SK-N-SH (cell line): Measurements from ENCODE around the gene GAS6. TPM values are rescaled to one million over a fixed set of nuclear protein-coding genes. Genes with fewer than 3 reads are reported as not detected.

ENCODE experiments used
- CTCF ChIA-PET: fragments of 300-600, 350-600 bp; formaldehyde crosslinking; extraction: SDS; loops from one replicate; lab custom pipeline; 2021; lab: Yijun Ruan, JAX
- POLR2A ChIA-PET: fragments of 350-600 bp; sonication (Branson Sonifier 250); formaldehyde crosslinking; extraction: SDS; loops from one replicate; lab custom pipeline; 2020; ENCODE audit warnings: antibody characterized with exemption, inconsistent platforms; lab: Yijun Ruan, JAX
- DNase-seq: peaks from one replicate; pipeline ENCODE4 v3.0.0; 2012
- H2AFZ ChIP-seq: fragments of 200-600 bp; sonication (generic); 2 replicates; pipeline ENCODE4 v1.8.1; 2016; ENCODE audit warnings: antibody characterized with exemption, mild to moderate bottlenecking, low read depth
- H3F3A ChIP-seq: fragments of 200-600 bp; sonication (generic); replicated peaks from 2 replicates; pipeline ENCODE3; 2016; ENCODE audit warnings: antibody characterized with exemption, mild to moderate bottlenecking; ENCODE audit not compliant: insufficient read depth
- H3K27ac ChIP-seq, 2 experiments: fragments of 200-500 bp in 1 of 2; fragments of 200-600 bp in 1 of 2; sonication (Bioruptor generic) in 1 of 2; sonication (generic), shearing (Covaris generic) in 1 of 2; 2 replicates each; pipeline versions ENCODE4 v1.5.1 to v1.6.1; 2014 to 2016; ENCODE audit warnings: low read depth in 2 of 2, inconsistent platforms in 1 of 2, low read length in 1 of 2, mild to moderate bottlenecking in 1 of 2, mixed read lengths in 1 of 2
- H3K27me3 ChIP-seq: fragments of 200-600 bp; sonication (generic), shearing (Covaris generic); 2 replicates; pipeline ENCODE4 v1.6.1; 2016; ENCODE audit warnings: mixed run types; ENCODE audit not compliant: insufficient read depth
- H3K36me3 ChIP-seq, 2 experiments: fragments of 200-500 bp in 1 of 2; fragments of 200-600 bp in 1 of 2; sonication (Bioruptor generic) in 1 of 2; sonication (generic) in 1 of 2; replicated peaks in 1 of 2; 2 replicates each; pipeline versions ENCODE3 to v1.5.1; 2014 to 2016; ENCODE audit warnings: low read length in 1 of 2, mild to moderate bottlenecking in 1 of 2; ENCODE audit not compliant: insufficient read depth in 2 of 2, control insufficient read depth in 1 of 2
- H3K4me1 ChIP-seq, 2 experiments: fragments of 200-500 bp in 1 of 2; fragments of 200-600 bp in 1 of 2; sonication (Bioruptor generic) in 1 of 2; sonication (generic), shearing (Covaris generic) in 1 of 2; 2 replicates each; pipeline versions ENCODE4 v1.5.1 to v1.6.1; 2014 to 2016; ENCODE audit warnings: low read depth in 1 of 2, low read length in 1 of 2, mixed run types in 1 of 2; ENCODE audit not compliant: insufficient read depth in 2 of 2, control insufficient read depth in 1 of 2
- H3K4me2 ChIP-seq: fragments of 200-600 bp; sonication (generic), shearing (Covaris generic); 2 replicates; pipeline ENCODE4 v1.6.1; 2017; ENCODE audit warnings: mixed run types
- H3K4me3 ChIP-seq, 2 experiments: fragments of 200-500 bp in 1 of 2; fragments of 200-600 bp in 1 of 2; sonication (Bioruptor generic) in 1 of 2; sonication (generic), shearing (Covaris generic) in 1 of 2; 2 replicates each; pipeline versions ENCODE4 v1.5.1 to v1.8.1; 2014 to 2016; ENCODE audit warnings: low read depth in 2 of 2, inconsistent platforms in 1 of 2, low read length in 1 of 2, mild to moderate bottlenecking in 1 of 2, mixed read lengths in 1 of 2, moderate library complexity in 1 of 2
- H3K79me2 ChIP-seq: fragments of 200-600 bp; sonication (generic); 2 replicates; pipeline ENCODE4 v1.8.1; 2017; ENCODE audit warnings: mild to moderate bottlenecking; ENCODE audit not compliant: insufficient read depth
- H3K9ac ChIP-seq: fragments of 200-600 bp; sonication (generic); 2 replicates; pipeline ENCODE4 v1.6.1; 2017; ENCODE audit warnings: mixed run types
- H3K9me2 ChIP-seq: fragments of 200-600 bp; sonication (generic); 2 replicates; pipeline ENCODE4 v1.6.1; 2017; ENCODE audit warnings: mixed run types
- H3K9me3 ChIP-seq: fragments of 200-600 bp; sonication (generic); 2 replicates; pipeline ENCODE4 v1.6.1; 2017; ENCODE audit warnings: mixed run types, mild to moderate bottlenecking, moderate library complexity
- H4K20me1 ChIP-seq: fragments of 200-600 bp; sonication (generic); 2 replicates; pipeline ENCODE4 v1.6.1; 2017; ENCODE audit warnings: mild to moderate bottlenecking, mixed run types; ENCODE audit not compliant: insufficient read depth
- ELF1 ChIP-seq: IDR thresholded peaks from 2 replicates; pipeline ENCODE4 v1.4.0; 2012
- EZH2phosphoT487 ChIP-seq: fragments of 200-600 bp; sonication (generic); IDR thresholded peaks from 2 replicates; pipeline ENCODE4 v1.6.1; 2017; ENCODE audit warnings: low read depth, mixed run types, mild to moderate bottlenecking, antibody characterized with exemption, moderate library complexity, borderline replicate concordance
- FOXM1 ChIP-seq: IDR thresholded peaks from 2 replicates; pipeline ENCODE4 v1.4.0; 2012; ENCODE audit warnings: low read depth, mild to moderate bottlenecking
- GATA2 ChIP-seq: sonication (generic); formaldehyde crosslinking; IDR thresholded peaks from 2 replicates; pipeline ENCODE4 v1.5.0; 2020; ENCODE audit warnings: mild to moderate bottlenecking, missing genetic modification reagents
- JUND ChIP-seq: IDR thresholded peaks from 2 replicates; pipeline ENCODE4 v1.4.0; 2012
- MEF2A ChIP-seq: IDR thresholded peaks from 2 replicates; pipeline ENCODE4 v1.4.0; 2012; ENCODE audit warnings: low read depth, borderline replicate concordance
- MXI1 ChIP-seq: IDR thresholded peaks from 2 replicates; pipeline ENCODE4 v1.6.1; 2012; ENCODE audit warnings: mild to moderate bottlenecking, low read depth, low read length, improper control_type of control experiment
- RCOR1 ChIP-seq: fragments of 150-350 bp; IDR thresholded peaks from 2 replicates; pipeline ENCODE4 v1.6.1; 2017; ENCODE audit warnings: antibody characterized with exemption, low read length
- SMC3 ChIP-seq: IDR thresholded peaks from 2 replicates; pipeline ENCODE4 v1.6.1; 2012; ENCODE audit warnings: low read depth, low read length, improper control_type of control experiment
- TAF1 ChIP-seq: IDR thresholded peaks from 2 replicates; pipeline ENCODE4 v1.6.1; 2012; ENCODE audit warnings: low read depth, mild to moderate bottlenecking, low read length, moderate library complexity, borderline replicate concordance
- TCF12 ChIP-seq: IDR thresholded peaks from 2 replicates; pipeline ENCODE4 v1.4.0; 2012
- TEAD4 ChIP-seq: IDR thresholded peaks from 2 replicates; pipeline ENCODE4 v1.4.0; 2012; ENCODE audit warnings: mild to moderate bottlenecking, borderline replicate concordance; ENCODE audit not compliant: insufficient read depth
- YY1 ChIP-seq: IDR thresholded peaks from 2 replicates; pipeline ENCODE4 v1.4.0; 2012; ENCODE audit warnings: low read depth, mild to moderate bottlenecking
- WGBS: methylation state at CpG from one replicate; pipeline ENCODE4 v1.1.6; 2017; ENCODE audit warnings: low lambda C conversion rate; 5-methylcytosine and 5-hydroxymethylcytosine counted together
- polyA plus RNA-seq, 3 experiments: library from polyadenylated mRNA; depleted of rRNA; stranded (reverse); fragments of >200 nt; gene quantifications; 2 replicates each; pipeline ENCODE4 v1.2.3, GENCODE V29; 2012
- TF ChIP-seq, protein P1 (sequence below): fragments of 150-350 bp; IDR thresholded peaks from 2 replicates; pipeline ENCODE4 v1.6.1; 2016; ENCODE audit warnings: mild to moderate bottlenecking, low read depth, low read length
- TF ChIP-seq, protein P2 (sequence below): fragments of 150-350 bp; IDR thresholded peaks from 2 replicates; pipeline ENCODE4 v1.6.1; 2017; ENCODE audit warnings: antibody characterized with exemption, low read length, low read depth, borderline replicate concordance
- TF ChIP-seq, protein P3 (sequence below): IDR thresholded peaks from 2 replicates; pipeline ENCODE4 v1.4.0; 2012; ENCODE audit warnings: low read depth, borderline replicate concordance
- TF ChIP-seq, protein P4 (sequence below): fragments of 200-600 bp; sonication (generic); IDR thresholded peaks from 2 replicates; pipeline ENCODE4 v1.6.1; 2017; ENCODE audit warnings: antibody characterized with exemption, mild to moderate bottlenecking, moderate library complexity
- TF ChIP-seq, protein P5 (sequence below): IDR thresholded peaks from 2 replicates; pipeline ENCODE4 v1.6.1; 2012; ENCODE audit warnings: mild to moderate bottlenecking, low read depth, low read length, moderate library complexity

GAS6 gene
- polyA plus RNA-seq, 1 of the 3 experiments (the other 2 are of a cell fraction) = 380 TPM

DNA sequence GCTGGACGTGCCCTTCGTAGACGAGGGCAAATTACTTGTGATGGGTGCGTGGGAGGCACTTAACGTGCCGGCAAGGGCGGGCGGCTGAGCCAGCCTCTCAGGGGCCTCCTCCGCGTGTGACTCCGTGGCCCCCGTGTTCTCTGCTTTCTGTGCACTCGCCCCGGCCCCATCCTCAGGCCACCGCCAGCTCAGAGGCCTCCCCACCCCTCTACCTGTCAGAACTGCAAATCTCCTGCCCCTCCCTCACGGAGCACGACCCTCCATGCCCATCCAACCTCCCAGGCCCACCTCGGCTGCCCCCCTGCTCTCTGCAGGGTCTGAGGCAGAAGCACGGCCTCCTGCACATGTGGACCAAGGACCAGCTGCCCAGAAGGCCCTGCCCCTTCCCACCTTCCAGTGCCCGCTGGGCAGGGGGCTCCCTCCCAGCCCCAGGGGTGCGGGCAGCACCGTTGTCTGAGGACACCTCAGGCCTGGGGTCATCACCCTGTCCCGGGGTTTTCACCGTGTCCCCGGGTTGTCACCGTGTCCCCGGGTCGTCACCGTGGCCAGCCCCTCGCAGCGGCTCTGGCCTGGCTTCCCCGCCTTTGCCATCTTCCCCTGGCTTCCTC is 60.4 kb downstream of the GAS6 start:
- Histone ChIP-seq H3K4me1 (peaks cover 0 to 15% of the 10 kb centered on the region in 2 experiments; a peak in 1 of 4 replicates), H3K9me2 (no peaks in the 10 kb centered on the region), H2AFZ (no peak overlapping the region), H3F3A (no peaks in the 10 kb centered on the region), H3K27me3 (no peaks in the 10 kb centered on the region), H3K27ac (no peak overlapping the region), H4K20me1 (no peaks in the 10 kb centered on the region), H3K9ac (no peak overlapping the region), H3K79me2 (no peaks in the 10 kb centered on the region), H3K36me3 (no peaks in the 10 kb centered on the region), H3K4me2 (no peak overlapping the region), H3K4me3 (no peak overlapping the region), H3K9me3 (no peaks in the 10 kb centered on the region)
- POLR2A ChIA-PET = no interaction called here
- no peak for DNase-seq
- CTCF ChIA-PET = interaction anchor here (1.2 kb wide), 1 partner anchor 45 kb away, joined by 3 read pairs; the partner anchor contains the start of gene TMEM255B
- 93% methylated on average over 23 of the region's 32 CpGs for WGBS
- TF ChIP-seq RCOR1 = no peak
- no peak for TF ChIP-seq ELF1
- TF ChIP-seq TEAD4 = no peak
- no peak for TF ChIP-seq EZH2phosphoT487
- TF ChIP-seq, protein P1, sequence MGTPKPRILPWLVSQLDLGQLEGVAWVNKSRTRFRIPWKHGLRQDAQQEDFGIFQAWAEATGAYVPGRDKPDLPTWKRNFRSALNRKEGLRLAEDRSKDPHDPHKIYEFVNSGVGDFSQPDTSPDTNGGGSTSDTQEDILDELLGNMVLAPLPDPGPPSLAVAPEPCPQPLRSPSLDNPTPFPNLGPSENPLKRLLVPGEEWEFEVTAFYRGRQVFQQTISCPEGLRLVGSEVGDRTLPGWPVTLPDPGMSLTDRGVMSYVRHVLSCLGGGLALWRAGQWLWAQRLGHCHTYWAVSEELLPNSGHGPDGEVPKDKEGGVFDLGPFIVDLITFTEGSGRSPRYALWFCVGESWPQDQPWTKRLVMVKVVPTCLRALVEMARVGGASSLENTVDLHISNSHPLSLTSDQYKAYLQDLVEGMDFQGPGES = no peak
- TF ChIP-seq FOXM1 = no peak
- TF ChIP-seq, protein P2, sequence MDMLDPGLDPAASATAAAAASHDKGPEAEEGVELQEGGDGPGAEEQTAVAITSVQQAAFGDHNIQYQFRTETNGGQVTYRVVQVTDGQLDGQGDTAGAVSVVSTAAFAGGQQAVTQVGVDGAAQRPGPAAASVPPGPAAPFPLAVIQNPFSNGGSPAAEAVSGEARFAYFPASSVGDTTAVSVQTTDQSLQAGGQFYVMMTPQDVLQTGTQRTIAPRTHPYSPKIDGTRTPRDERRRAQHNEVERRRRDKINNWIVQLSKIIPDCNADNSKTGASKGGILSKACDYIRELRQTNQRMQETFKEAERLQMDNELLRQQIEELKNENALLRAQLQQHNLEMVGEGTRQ = no peak
- no peak for TF ChIP-seq TAF1
- TF ChIP-seq MXI1 = no peak
- TF ChIP-seq, all 33 proteins: peak for 0

DNA sequence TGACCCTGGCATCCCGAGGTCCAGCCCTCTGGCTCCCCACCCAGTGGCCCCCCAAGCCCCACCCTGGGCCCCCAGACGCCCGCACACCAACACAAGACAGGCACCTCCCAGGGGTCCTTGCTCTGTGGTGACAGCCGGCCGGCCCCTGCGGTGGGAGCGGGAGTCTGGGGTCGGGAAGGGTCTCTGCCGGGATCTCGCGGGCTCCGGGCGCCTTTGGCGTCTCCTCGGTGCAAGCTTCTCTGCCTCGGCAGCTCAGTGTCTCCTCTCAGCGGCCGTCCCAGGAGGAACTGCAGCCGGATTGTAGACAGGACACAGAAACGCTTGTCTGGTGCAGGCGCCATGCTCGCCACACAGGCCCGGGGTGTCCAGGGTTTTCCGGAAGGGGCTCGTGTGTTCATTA is 61.1 kb downstream of the GAS6 start:
- DNase-seq = no peak
- H4K20me1 ChIP-seq = no peaks in the 10 kb centered on the region
- 88% methylated on average over 10 of the region's 25 CpGs for WGBS
- H3K36me3 ChIP-seq = no peaks in the 10 kb centered on the region
- no peak overlapping the region for H3K4me3 ChIP-seq
- H3K79me2 ChIP-seq = no peaks in the 10 kb centered on the region
- H3F3A ChIP-seq = no peaks in the 10 kb centered on the region
- H3K27ac ChIP-seq = peak overlapping the region in 1 of 2 experiments; percentile 53; a peak in 2 of 4 replicates
- no peaks in the 10 kb centered on the region for H3K9me3 ChIP-seq
- no peaks in the 10 kb centered on the region for H3K9me2 ChIP-seq
- H3K9ac ChIP-seq = no peak overlapping the region
- no peaks in the 10 kb centered on the region for H3K27me3 ChIP-seq
- no peak overlapping the region for H3K4me2 ChIP-seq
- POLR2A ChIA-PET = no interaction called here
- peaks cover 0 to 15% of the 10 kb centered on the region in 2 experiments; a peak in 1 of 4 replicates for H3K4me1 ChIP-seq
- no peak overlapping the region for H2AFZ ChIP-seq
- CTCF ChIA-PET = interaction anchor here (0.6 to 1.6 kb wide), 6 partner anchors 14 to 78 kb away, joined by 3 to 6 read pairs (median 4); partner anchors contain the start of gene TMEM255B
- TF ChIP-seq MXI1 = no peak
- TF ChIP-seq MEF2A = no peak
- TF ChIP-seq JUND = no peak
- TF ChIP-seq, protein P3, sequence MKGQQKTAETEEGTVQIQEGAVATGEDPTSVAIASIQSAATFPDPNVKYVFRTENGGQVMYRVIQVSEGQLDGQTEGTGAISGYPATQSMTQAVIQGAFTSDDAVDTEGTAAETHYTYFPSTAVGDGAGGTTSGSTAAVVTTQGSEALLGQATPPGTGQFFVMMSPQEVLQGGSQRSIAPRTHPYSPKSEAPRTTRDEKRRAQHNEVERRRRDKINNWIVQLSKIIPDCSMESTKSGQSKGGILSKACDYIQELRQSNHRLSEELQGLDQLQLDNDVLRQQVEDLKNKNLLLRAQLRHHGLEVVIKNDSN = no peak
- TF ChIP-seq YY1 = no peak
- TF ChIP-seq, protein P4, sequence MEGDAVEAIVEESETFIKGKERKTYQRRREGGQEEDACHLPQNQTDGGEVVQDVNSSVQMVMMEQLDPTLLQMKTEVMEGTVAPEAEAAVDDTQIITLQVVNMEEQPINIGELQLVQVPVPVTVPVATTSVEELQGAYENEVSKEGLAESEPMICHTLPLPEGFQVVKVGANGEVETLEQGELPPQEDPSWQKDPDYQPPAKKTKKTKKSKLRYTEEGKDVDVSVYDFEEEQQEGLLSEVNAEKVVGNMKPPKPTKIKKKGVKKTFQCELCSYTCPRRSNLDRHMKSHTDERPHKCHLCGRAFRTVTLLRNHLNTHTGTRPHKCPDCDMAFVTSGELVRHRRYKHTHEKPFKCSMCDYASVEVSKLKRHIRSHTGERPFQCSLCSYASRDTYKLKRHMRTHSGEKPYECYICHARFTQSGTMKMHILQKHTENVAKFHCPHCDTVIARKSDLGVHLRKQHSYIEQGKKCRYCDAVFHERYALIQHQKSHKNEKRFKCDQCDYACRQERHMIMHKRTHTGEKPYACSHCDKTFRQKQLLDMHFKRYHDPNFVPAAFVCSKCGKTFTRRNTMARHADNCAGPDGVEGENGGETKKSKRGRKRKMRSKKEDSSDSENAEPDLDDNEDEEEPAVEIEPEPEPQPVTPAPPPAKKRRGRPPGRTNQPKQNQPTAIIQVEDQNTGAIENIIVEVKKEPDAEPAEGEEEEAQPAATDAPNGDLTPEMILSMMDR = no peak
- TF ChIP-seq, protein P5, sequence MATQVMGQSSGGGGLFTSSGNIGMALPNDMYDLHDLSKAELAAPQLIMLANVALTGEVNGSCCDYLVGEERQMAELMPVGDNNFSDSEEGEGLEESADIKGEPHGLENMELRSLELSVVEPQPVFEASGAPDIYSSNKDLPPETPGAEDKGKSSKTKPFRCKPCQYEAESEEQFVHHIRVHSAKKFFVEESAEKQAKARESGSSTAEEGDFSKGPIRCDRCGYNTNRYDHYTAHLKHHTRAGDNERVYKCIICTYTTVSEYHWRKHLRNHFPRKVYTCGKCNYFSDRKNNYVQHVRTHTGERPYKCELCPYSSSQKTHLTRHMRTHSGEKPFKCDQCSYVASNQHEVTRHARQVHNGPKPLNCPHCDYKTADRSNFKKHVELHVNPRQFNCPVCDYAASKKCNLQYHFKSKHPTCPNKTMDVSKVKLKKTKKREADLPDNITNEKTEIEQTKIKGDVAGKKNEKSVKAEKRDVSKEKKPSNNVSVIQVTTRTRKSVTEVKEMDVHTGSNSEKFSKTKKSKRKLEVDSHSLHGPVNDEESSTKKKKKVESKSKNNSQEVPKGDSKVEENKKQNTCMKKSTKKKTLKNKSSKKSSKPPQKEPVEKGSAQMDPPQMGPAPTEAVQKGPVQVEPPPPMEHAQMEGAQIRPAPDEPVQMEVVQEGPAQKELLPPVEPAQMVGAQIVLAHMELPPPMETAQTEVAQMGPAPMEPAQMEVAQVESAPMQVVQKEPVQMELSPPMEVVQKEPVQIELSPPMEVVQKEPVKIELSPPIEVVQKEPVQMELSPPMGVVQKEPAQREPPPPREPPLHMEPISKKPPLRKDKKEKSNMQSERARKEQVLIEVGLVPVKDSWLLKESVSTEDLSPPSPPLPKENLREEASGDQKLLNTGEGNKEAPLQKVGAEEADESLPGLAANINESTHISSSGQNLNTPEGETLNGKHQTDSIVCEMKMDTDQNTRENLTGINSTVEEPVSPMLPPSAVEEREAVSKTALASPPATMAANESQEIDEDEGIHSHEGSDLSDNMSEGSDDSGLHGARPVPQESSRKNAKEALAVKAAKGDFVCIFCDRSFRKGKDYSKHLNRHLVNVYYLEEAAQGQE = no peak
- no peak for TF ChIP-seq TCF12
- no peak for TF ChIP-seq FOXM1
- no peak for TF ChIP-seq GATA2 (CRISPR knock-in tag)
- TF ChIP-seq SMC3 = no peak
- no peak for TF ChIP-seq TAF1
